Panc1 (cell line): ENCODE data around the gene HRH2.

Source experiments
- SIN3A ChIP-seq: IDR thresholded peaks from 2 replicates; pipeline ENCODE4 v1.6.1; 2012; ENCODE audit warnings: low read depth, mild to moderate bottlenecking, low read length, moderate library complexity, borderline replicate concordance; ENCODE audit not compliant: insufficient read depth
- TF ChIP-seq, protein P1 (sequence below), 2 experiments: IDR thresholded peaks; 2 replicates each; pipeline ENCODE4 v1.6.1; 2011 to 2012; ENCODE audit warnings: low read depth in 2 of 2, control low read depth in 1 of 2, low read length in 1 of 2, mild to moderate bottlenecking in 1 of 2, moderate library complexity in 1 of 2; ENCODE audit not compliant: insufficient read depth in 1 of 2
- TF ChIP-seq, protein P2 (sequence below): fragments of 450-650 bp; IDR thresholded peaks from 2 replicates; pipeline ENCODE4 v1.5.1; 2017; ENCODE audit warnings: mild to moderate bottlenecking

DNA sequence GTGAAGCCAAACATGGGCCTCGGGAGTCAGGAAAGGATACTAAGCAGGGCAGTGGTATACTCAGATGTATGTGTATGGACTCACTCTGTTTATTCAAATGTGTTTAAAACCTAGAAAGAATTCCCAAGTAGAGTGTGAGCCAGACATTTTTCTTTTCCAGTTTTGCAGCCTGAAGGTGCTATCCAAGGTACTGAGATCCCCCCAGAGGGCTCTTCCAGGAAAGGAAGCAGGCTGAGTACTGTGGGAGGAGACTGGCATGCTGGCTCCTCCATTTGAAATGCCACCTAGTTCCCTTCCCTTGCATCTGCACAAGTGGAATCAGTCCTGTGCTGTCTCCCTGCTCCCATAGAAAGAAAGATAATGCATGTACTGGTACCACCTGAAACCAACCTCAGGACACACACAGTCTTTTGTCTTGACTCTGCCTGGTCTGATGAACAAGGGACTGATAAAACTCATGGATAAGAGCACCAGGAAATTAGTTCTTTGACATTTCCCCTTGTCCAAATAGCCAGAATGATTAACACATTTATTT lies 85.9 kb downstream of the HRH2 start:
- TF ChIP-seq SIN3A: no peak
- TF ChIP-seq, protein P1, sequence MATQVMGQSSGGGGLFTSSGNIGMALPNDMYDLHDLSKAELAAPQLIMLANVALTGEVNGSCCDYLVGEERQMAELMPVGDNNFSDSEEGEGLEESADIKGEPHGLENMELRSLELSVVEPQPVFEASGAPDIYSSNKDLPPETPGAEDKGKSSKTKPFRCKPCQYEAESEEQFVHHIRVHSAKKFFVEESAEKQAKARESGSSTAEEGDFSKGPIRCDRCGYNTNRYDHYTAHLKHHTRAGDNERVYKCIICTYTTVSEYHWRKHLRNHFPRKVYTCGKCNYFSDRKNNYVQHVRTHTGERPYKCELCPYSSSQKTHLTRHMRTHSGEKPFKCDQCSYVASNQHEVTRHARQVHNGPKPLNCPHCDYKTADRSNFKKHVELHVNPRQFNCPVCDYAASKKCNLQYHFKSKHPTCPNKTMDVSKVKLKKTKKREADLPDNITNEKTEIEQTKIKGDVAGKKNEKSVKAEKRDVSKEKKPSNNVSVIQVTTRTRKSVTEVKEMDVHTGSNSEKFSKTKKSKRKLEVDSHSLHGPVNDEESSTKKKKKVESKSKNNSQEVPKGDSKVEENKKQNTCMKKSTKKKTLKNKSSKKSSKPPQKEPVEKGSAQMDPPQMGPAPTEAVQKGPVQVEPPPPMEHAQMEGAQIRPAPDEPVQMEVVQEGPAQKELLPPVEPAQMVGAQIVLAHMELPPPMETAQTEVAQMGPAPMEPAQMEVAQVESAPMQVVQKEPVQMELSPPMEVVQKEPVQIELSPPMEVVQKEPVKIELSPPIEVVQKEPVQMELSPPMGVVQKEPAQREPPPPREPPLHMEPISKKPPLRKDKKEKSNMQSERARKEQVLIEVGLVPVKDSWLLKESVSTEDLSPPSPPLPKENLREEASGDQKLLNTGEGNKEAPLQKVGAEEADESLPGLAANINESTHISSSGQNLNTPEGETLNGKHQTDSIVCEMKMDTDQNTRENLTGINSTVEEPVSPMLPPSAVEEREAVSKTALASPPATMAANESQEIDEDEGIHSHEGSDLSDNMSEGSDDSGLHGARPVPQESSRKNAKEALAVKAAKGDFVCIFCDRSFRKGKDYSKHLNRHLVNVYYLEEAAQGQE (IDR thresholded peaks at IDR 0.05; ENCODE audit: insufficient read depth in 1 of 2, low read depth in 2 of 2, low read length in 1 of 2): peak; percentile 82 to 85
- TF ChIP-seq, protein P2, sequence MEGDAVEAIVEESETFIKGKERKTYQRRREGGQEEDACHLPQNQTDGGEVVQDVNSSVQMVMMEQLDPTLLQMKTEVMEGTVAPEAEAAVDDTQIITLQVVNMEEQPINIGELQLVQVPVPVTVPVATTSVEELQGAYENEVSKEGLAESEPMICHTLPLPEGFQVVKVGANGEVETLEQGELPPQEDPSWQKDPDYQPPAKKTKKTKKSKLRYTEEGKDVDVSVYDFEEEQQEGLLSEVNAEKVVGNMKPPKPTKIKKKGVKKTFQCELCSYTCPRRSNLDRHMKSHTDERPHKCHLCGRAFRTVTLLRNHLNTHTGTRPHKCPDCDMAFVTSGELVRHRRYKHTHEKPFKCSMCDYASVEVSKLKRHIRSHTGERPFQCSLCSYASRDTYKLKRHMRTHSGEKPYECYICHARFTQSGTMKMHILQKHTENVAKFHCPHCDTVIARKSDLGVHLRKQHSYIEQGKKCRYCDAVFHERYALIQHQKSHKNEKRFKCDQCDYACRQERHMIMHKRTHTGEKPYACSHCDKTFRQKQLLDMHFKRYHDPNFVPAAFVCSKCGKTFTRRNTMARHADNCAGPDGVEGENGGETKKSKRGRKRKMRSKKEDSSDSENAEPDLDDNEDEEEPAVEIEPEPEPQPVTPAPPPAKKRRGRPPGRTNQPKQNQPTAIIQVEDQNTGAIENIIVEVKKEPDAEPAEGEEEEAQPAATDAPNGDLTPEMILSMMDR: no peak
